HepG2 (cell line): ENCODE results near the gene RTRAF. TPM values are rescaled to one million over a fixed set of nuclear protein-coding genes. Genes with fewer than 3 reads are reported as not detected.

Experiments
- ADNP ChIP-seq: sonication (generic); formaldehyde crosslinking; IDR thresholded peaks from 2 replicates; pipeline ENCODE4 v1.4.0; 2020; ENCODE audit warnings: missing genetic modification reagents
- ARNT2 ChIP-seq: sonication (generic); formaldehyde crosslinking; IDR thresholded peaks from 2 replicates; pipeline ENCODE4 v1.8.0; 2022; ENCODE audit warnings: mild to moderate bottlenecking, low read depth, missing genetic modification reagents, moderate library complexity
- CBX2 ChIP-seq, 2 experiments: fragments of 200-600 bp in 1 of 2; sonication (generic); formaldehyde crosslinking in 1 of 2; IDR thresholded peaks; 2 replicates each; pipeline versions ENCODE4 v1.7.0 to v1.8.1; 2018 to 2022; ENCODE audit warnings: low read depth in 2 of 2, low read length in 1 of 2, mild to moderate bottlenecking in 1 of 2, missing genetic modification reagents in 1 of 2
- CC2D1A ChIP-seq: sonication (generic); formaldehyde crosslinking; IDR thresholded peaks from 2 replicates; pipeline ENCODE4 v1.8.1; 2023; ENCODE audit warnings: mild to moderate bottlenecking, missing genetic modification reagents
- CREB3 ChIP-seq: sonication (generic); formaldehyde crosslinking; IDR thresholded peaks from 2 replicates; pipeline ENCODE4 v1.5.0; 2020; ENCODE audit warnings: missing genetic modification reagents
- HES4 ChIP-seq: sonication (generic); formaldehyde crosslinking; IDR thresholded peaks from 2 replicates; pipeline ENCODE4 v1.9.0; 2021; ENCODE audit warnings: mild to moderate bottlenecking, missing genetic modification reagents, borderline replicate concordance
- HMGA1 ChIP-seq: sonication (generic); formaldehyde crosslinking; conservative IDR thresholded peaks from 2 replicates; pipeline ENCODE4 v1.4.0; 2020; ENCODE audit warnings: missing genetic modification reagents
- KLF11 ChIP-seq: IDR thresholded peaks from 2 replicates; pipeline ENCODE4 v1.6.1; 2016; ENCODE audit warnings: missing compliant biosample characterization
- KLF15 ChIP-seq: sonication (generic); formaldehyde crosslinking; IDR thresholded peaks from 2 replicates; pipeline ENCODE4 v1.8.1; 2023; ENCODE audit warnings: borderline replicate concordance, mild to moderate bottlenecking, inconsistent platforms, missing genetic modification reagents, mixed read lengths
- POLR2G ChIP-seq: fragments of 200-400 bp; formaldehyde crosslinking; IDR thresholded peaks from 2 replicates; pipeline ENCODE4 v1.6.1; 2018; ENCODE audit warnings: mild to moderate bottlenecking, low read depth, low read length, moderate library complexity
- TBP ChIP-seq: sonication (generic); formaldehyde crosslinking; IDR thresholded peaks from 2 replicates; pipeline ENCODE4 v1.5.0; 2020; ENCODE audit warnings: missing genetic modification reagents
- YEATS4 ChIP-seq: sonication (generic); formaldehyde crosslinking; IDR thresholded peaks from 2 replicates; pipeline ENCODE4 v1.4.0; 2020; ENCODE audit warnings: missing genetic modification reagents, borderline replicate concordance
- ZBTB20 ChIP-seq: sonication (generic); formaldehyde crosslinking; IDR thresholded peaks from 2 replicates; pipeline ENCODE4 v1.8.1; 2023; ENCODE audit warnings: missing genetic modification reagents, low read depth, mild to moderate bottlenecking, borderline replicate concordance
- ZBTB43 ChIP-seq: sonication (generic); formaldehyde crosslinking; conservative IDR thresholded peaks from 2 replicates; pipeline ENCODE4 v1.4.0; 2020; ENCODE audit warnings: missing genetic modification reagents
- ZNF124 ChIP-seq: sonication (generic); formaldehyde crosslinking; IDR thresholded peaks from 2 replicates; pipeline ENCODE4 v1.4.0; 2020; ENCODE audit warnings: missing genetic modification reagents
- ZNF138 ChIP-seq: sonication (generic); formaldehyde crosslinking; IDR thresholded peaks from 2 replicates; pipeline ENCODE4 v1.5.0; 2020; ENCODE audit warnings: mild to moderate bottlenecking, low read depth, missing genetic modification reagents
- ZNF335 ChIP-seq: sonication (generic); formaldehyde crosslinking; IDR thresholded peaks from 2 replicates; pipeline ENCODE4 v1.4.0; 2020; ENCODE audit warnings: missing genetic modification reagents
- ZNF512B ChIP-seq: sonication (generic); formaldehyde crosslinking; IDR thresholded peaks from 2 replicates; pipeline ENCODE4 v1.5.1; 2020; ENCODE audit warnings: missing genetic modification reagents, mild to moderate bottlenecking, borderline replicate concordance
- ZNF558 ChIP-seq: sonication (generic); formaldehyde crosslinking; IDR thresholded peaks from 2 replicates; pipeline ENCODE4 v1.9.0; 2022; ENCODE audit warnings: mild to moderate bottlenecking, missing genetic modification reagents, borderline replicate concordance
- ZNF740 ChIP-seq: sonication (generic); formaldehyde crosslinking; IDR thresholded peaks from 2 replicates; pipeline ENCODE4 v1.4.0; 2020; ENCODE audit warnings: missing genetic modification reagents
- ZNF792 ChIP-seq: IDR thresholded peaks from 2 replicates; pipeline ENCODE4 v1.6.1; 2016
- polyA plus RNA-seq, 8 experiments: library from polyadenylated mRNA; depleted of rRNA in 3 of 8; stranded (reverse) in 7 of 8; unstranded in 1 of 8; fragments of >200 nt; fragmentation: Illumina TruSeq in 4 of 8; extraction: Trizol in 4 of 8; gene quantifications; 2 replicates each; pipeline versions ENCODE4 v1.2.1 to v1.2.3, GENCODE V29; 2011 to 2016; ENCODE audit warnings: low read depth in 4 of 8, missing spikeins in 1 of 8, mixed read lengths in 1 of 8; ENCODE audit not compliant: insufficient read depth in 1 of 8
- total RNA-seq, 5 experiments: library from RNA; depleted of rRNA; stranded (reverse); fragments of >200 nt; fragmentation: Illumina TruSeq; extraction: Trizol; gene quantifications; 2 replicates each; pipeline ENCODE4 v1.2.3, GENCODE V29; 2016; ENCODE audit warnings: low read depth in 1 of 5
- TF ChIP-seq, protein P1 (sequence below): IDR thresholded peaks from 2 replicates; pipeline ENCODE4 v1.6.1; 2018; ENCODE audit warnings: missing genetic modification reagents, mild to moderate bottlenecking, missing compliant biosample characterization

RTRAF gene
- total and polyA plus RNA-seq, 2 of the 13 experiments (the other 11 are each of a cell fraction or from before 2014, with no cell fraction given) = 137 to 258 TPM

- TF ChIP-seq CREB3 = no peak
- no peak for TF ChIP-seq YEATS4 (CRISPR knock-in tag)
- TF ChIP-seq ADNP (CRISPR knock-in tag) = no peak
- TF ChIP-seq KLF15 (CRISPR knock-in tag) = no peak
- TF ChIP-seq TBP (CRISPR knock-in tag) = no peak
- TF ChIP-seq ZNF740 = no peak; the same call in 1 of the 2 replicates
- TF ChIP-seq HES4 (CRISPR knock-in tag) = no peak
- no peak for TF ChIP-seq CBX2 (IDR thresholded peaks at IDR 0.05; ENCODE audit: low read depth, low read length)
- TF ChIP-seq CBX2 (CRISPR knock-in tag; IDR thresholded peaks at IDR 0.05; ENCODE audit: low read depth) = no peak
- TF ChIP-seq ZBTB20 = no peak; the same call in 1 of the 2 replicates
- TF ChIP-seq KLF11 (CRISPR knock-in tag) = no peak
- TF ChIP-seq HMGA1 (CRISPR knock-in tag) = no peak
- TF ChIP-seq ZNF792 (CRISPR knock-in tag) = no peak
- no peak for TF ChIP-seq ZBTB43 (CRISPR knock-in tag)
- peak; percentile 92 for TF ChIP-seq POLR2G
- TF ChIP-seq ZNF512B (CRISPR knock-in tag) = peak; percentile 76
- TF ChIP-seq, protein P1, sequence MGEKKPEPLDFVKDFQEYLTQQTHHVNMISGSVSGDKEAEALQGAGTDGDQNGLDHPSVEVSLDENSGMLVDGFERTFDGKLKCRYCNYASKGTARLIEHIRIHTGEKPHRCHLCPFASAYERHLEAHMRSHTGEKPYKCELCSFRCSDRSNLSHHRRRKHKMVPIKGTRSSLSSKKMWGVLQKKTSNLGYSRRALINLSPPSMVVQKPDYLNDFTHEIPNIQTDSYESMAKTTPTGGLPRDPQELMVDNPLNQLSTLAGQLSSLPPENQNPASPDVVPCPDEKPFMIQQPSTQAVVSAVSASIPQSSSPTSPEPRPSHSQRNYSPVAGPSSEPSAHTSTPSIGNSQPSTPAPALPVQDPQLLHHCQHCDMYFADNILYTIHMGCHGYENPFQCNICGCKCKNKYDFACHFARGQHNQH (CRISPR knock-in tag) = peak; percentile 18
- no peak for TF ChIP-seq CC2D1A (CRISPR knock-in tag)
- no peak; the same call in 1 of the 2 replicates for TF ChIP-seq ZNF558 (CRISPR knock-in tag)
- TF ChIP-seq ZNF124 = no peak
- no peak for TF ChIP-seq ZNF138
- 0 out of 2 replicates have a peak, but pooled peaks have one; percentile 43 for TF ChIP-seq ZNF335 (CRISPR knock-in tag)
- no peak; the same call in 1 of the 2 replicates for TF ChIP-seq ARNT2 (CRISPR knock-in tag)
Measured at GRCh38 chr14:51989293-51990234, at the start of gene RTRAF (continued).
